Measurements from ENCODE around the gene RBM39.

Gene RBM39

DNA sequence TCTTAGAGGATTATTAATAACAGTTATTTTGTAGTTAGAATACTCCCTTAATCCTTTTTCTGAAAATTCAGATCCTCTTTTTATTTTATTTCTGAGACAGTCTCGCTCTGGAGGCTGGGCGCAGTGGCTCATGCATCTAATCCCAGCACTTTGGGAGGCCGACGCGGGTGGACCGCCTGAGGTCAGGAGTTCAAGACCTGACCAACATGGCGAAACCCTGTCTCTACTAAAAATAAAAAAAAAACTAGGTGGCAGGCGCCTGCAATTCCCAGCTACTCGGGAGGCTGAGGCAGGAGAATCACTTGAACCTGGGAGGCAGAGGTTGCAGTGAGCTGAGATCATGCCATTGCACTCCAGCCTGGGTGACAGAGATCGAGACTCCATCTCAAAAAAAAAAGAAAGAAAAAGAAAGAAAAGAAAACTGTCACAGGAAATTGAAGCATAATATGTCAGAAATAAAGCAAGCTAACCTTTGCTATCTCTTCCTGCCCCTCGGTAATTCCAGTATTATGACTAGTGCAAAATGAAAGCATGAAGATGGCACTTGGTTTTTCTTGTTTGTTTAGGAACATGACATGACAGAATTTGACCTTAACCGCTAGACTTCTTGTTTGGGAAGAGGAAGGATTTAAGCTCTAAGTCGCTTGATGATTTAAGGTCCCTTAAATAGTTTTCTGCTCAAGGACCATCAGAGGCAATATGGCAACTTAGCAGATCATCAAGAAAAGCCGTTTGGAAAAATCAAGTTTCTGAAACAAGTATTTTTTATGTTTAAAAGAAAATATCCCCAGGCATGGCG lies 1.8 kb upstream of the RBM39 start:
- H3K4me3 ChIP-seq (ENCODE audit: low read length) = peak overlapping the region; percentile 62

DNA sequence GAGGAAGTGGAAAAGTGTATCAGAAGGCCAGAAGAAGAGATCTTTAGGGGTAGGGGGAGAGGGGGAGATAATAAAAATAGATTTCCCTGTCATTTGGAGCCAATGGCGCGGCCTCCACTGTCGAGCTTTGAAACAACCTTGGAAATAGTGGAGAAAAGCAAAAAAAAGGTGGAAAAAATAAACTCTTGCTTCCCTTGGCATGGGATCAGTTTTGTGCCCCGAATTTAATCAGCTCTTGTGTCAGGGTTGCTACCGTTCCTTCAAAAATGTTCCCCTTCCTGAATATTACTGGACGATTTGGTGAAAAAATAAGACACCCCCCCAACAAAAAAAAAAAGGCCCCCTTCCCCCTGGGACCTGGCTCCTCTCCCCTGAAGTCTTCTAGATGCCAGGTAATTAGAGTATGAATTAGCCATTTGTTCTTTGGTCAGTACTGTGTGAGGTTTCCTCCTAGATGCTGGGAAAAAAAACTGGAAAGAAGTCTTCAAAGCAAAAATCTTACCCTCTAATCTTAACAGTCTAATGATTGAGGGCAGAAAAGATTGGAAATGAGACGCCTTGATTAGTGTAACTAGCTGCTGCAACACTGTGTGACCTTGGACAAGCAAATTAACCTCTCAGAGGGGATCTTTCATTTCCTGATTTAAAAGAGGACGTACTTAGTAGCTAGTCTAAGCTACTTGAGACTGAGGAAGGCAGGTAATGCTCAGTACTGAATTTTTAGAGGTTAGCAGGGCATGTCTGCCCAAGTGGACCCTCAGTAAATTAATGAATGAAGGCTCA lies 872 bp upstream of the RBM39 start:
- Histone ChIP-seq H3K27me3 (ENCODE audit: control insufficient read depth, insufficient read depth, low read length) (no peaks in the 10 kb centered on the region), H3K36me3 (ENCODE audit: control insufficient read depth, insufficient read depth, low read length) (peaks cover 3% of the 10 kb centered on the region), H3K9ac (ENCODE audit: low read length) (peak overlapping the region; percentile 100), H3K9me3 (ENCODE audit: control insufficient read depth, low read length) (no peaks in the 10 kb centered on the region), H3K4me1 (ENCODE audit: control insufficient read depth, insufficient read depth, low read length) (peaks cover 26% of the 10 kb centered on the region), H3K4me3 (ENCODE audit: low read length) (peak overlapping the region; percentile 62)

More for the DNA sequence above, 1.8 kb upstream of the RBM39 start:
- Histone ChIP-seq H3K27me3 (ENCODE audit: control insufficient read depth, insufficient read depth, low read length) (no peaks in the 10 kb centered on the region), H3K9me3 (ENCODE audit: control insufficient read depth, low read length) (no peaks in the 10 kb centered on the region), H3K4me1 (ENCODE audit: control insufficient read depth, insufficient read depth, low read length) (peaks cover 26% of the 10 kb centered on the region), H3K9ac (ENCODE audit: low read length) (peak overlapping the region; percentile 100), H3K36me3 (ENCODE audit: control insufficient read depth, insufficient read depth, low read length) (peaks cover 3% of the 10 kb centered on the region)

DNA sequence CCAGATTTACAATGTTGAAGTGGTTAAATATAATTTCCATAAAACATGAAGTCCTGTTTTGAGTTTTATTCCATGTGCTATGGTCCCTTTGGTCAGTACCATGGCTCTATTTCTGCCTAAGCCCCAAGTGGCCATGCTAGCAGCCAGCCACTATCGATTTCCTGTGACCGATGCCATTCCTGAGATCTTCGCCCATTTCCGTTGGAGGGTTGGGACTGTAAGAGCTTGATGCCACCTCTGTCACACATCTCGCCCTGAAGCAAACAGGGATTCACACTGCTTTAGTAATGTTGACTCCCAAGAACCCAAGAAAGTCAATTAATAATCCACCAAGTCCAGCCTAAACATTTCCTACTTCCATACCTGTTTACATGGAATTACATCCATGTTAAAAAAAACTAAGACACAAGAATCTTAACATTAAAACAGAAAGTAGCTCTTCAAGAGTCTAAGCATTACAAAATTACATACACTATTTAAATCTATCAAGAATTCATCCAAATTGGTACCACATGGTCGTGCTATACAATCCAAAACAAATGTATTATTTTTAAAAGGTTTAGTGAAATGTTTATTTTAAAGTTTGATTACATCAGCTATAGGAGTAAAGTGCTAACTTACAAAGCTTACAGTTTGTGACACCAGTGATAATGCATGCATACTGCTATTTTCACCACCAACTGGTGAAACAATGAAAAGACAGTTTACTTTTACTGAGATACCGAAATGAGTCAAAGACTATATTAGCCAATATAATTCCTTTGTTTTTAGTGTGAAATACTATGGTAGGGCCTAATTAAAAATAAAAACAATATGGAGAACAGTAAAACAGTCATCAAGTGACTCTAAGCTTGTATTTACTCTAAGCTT lies 2.5 kb downstream of the RBM39 start:
- H3K36me3 ChIP-seq (ENCODE audit: control insufficient read depth, insufficient read depth, low read length) = peaks cover 11% of the 10 kb centered on the region
- H3K4me3 ChIP-seq (ENCODE audit: low read length) = no peak overlapping the region
- no peak overlapping the region for H3K9ac ChIP-seq (ENCODE audit: low read length)
- no peaks in the 10 kb centered on the region for H3K27me3 ChIP-seq (ENCODE audit: control insufficient read depth, insufficient read depth, low read length)
- peaks cover 41% of the 10 kb centered on the region for H3K4me1 ChIP-seq (ENCODE audit: control insufficient read depth, insufficient read depth, low read length)
- H3K9me3 ChIP-seq (ENCODE audit: control insufficient read depth, low read length) = no peaks in the 10 kb centered on the region

DNA sequence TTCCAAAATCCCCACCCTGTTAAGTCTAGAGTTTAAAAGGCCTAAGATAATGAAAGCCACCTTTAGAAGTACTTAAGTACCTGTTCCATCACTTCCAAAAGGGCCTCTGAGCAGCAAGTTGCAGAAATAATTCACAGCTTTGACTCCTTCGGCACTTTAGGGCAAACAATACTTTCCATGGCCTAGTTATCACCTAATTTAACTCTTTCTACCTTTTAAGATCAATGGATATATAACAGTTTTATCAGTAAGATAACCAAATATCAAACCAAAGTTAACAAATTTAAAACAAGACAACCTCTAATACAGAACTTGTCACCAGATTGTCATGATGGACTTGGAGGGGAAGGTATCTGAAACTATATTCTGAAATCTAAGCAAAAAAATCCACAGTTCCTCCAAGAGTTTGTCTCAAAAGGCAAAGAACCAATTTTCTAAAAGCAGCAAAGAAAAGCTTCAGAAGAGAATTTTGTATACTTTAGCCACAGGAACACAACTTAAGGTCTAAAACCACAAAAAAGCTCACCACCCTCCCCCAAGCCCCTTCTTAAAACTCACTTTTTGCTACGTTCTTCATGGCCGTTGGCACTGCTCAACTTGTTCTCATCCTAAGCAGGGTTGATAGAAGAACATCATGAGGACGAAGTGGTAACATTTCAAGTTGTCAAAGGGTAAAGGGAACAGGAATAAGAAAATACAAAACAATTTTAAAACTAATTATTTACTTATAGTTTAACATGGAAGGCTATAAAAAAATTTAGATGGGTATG lies 3.5 kb downstream of the RBM39 start:
- Histone ChIP-seq H3K27me3 (ENCODE audit: control insufficient read depth, insufficient read depth, low read length) (no peaks in the 10 kb centered on the region), H3K9ac (ENCODE audit: low read length) (no peak overlapping the region), H3K4me1 (ENCODE audit: control insufficient read depth, insufficient read depth, low read length) (peaks cover 47% of the 10 kb centered on the region), H3K9me3 (ENCODE audit: control insufficient read depth, low read length) (no peaks in the 10 kb centered on the region), H3K36me3 (ENCODE audit: control insufficient read depth, insufficient read depth, low read length) (peaks cover 12% of the 10 kb centered on the region), H3K4me3 (ENCODE audit: low read length) (no peak overlapping the region)

DNA sequence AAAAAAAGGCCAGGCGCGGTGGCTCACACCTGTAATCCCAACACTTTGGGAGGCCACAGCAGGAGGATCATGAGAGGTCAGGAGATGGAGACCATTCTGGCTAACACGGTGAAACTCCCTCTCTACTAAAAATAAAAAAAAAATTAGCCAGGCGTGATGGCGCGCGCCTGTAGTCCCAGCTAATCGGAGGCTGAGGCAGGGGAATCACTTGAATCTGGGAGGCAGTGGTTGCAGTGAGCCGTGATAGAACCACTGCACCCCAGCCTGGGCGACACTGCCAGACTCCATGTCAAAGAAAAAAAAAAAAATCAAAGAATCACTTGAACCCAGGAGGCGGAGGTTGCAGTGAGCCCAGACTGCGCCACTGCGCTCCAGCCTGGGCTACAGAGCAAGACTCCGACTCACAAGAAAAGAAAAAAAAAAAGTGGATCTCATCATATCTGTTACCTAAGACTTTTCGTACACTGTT lies 4.2 kb downstream of the RBM39 start:
- no peak overlapping the region for H3K9ac ChIP-seq (ENCODE audit: low read length)
- peaks cover 15% of the 10 kb centered on the region for H3K36me3 ChIP-seq (ENCODE audit: control insufficient read depth, insufficient read depth, low read length)
- no peak overlapping the region for H3K4me3 ChIP-seq (ENCODE audit: low read length)
- H3K27me3 ChIP-seq (ENCODE audit: control insufficient read depth, insufficient read depth, low read length) = no peaks in the 10 kb centered on the region
- peaks cover 45% of the 10 kb centered on the region for H3K4me1 ChIP-seq (ENCODE audit: control insufficient read depth, insufficient read depth, low read length)
- no peaks in the 10 kb centered on the region for H3K9me3 ChIP-seq (ENCODE audit: control insufficient read depth, low read length)

DNA sequence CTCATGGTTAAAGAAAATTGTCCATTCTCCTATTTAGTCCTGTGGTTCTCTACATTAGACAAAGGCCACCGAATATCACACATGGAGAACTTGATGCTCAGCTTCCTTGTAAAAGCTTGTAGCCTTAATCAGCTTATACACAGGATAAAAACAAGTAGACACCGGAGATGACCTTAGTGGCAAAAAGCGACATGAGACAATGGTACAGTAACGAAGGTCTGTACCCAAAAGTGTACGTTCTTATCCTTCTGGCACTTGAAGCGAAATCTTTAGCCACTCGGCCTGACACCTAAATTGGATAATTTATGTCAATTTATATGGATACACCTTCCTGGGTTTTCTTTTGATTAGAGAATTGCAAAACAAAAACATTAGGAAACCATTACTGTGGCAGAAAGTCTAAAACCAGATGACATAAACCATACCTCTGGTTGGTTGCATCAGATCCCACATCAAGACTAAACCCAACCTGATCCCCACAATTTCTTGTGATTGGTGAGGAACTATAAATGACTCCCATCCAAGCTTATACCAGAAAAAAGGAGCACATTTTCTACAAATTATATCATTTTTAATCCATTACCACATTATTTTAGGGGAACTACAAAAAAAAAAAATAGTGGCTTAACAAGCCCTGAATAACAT lies 6.1 kb downstream of the RBM39 start:
- Histone ChIP-seq H3K27me3 (ENCODE audit: control insufficient read depth, insufficient read depth, low read length) (no peaks in the 10 kb centered on the region), H3K4me3 (ENCODE audit: low read length) (no peak overlapping the region), H3K36me3 (ENCODE audit: control insufficient read depth, insufficient read depth, low read length) (peaks cover 15% of the 10 kb centered on the region), H3K9ac (ENCODE audit: low read length) (peak overlapping the region; percentile 23), H3K4me1 (ENCODE audit: control insufficient read depth, insufficient read depth, low read length) (peaks cover 47% of the 10 kb centered on the region), H3K9me3 (ENCODE audit: control insufficient read depth, low read length) (no peaks in the 10 kb centered on the region)

DNA sequence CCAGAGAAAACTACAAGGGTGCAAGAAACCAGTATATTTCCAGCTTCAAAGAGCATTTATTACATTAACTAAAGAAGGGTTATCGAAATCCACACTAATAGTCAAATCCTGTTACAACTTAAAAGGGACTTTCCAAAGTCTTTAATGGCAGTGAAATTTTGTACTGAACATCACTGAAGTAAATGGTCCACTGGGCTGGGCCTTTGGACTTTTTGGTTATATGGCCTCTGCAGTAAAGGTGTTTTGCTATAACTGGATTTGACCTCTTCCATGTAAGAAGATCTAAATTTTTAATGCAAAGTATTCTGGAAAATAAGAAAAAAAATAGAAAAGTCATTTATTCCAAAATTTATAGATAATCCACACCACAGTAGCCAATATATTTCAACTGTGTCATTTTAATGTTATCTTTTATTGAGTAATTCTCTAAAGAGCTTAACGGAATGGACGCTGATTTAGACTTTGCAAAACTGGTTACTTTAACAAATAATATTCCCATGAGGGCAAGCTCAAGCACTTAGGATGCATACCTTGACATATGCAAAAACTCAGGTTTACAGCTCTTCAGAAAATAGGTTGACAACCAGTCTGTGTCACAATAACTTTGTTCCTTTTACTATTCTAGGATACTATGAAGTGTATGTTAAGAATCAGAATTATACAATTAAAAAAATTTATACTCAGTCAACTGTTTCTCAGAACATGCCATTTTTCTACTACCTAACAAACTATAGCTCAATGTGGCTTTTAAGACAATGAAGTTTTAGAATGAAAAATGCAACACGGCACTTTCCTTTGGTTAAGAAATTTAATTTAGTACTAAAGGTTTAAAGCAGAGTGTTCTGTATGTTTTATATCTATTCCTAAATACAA lies 7.0 kb downstream of the RBM39 start:
- no peak overlapping the region for H3K4me3 ChIP-seq (ENCODE audit: low read length)

DNA sequence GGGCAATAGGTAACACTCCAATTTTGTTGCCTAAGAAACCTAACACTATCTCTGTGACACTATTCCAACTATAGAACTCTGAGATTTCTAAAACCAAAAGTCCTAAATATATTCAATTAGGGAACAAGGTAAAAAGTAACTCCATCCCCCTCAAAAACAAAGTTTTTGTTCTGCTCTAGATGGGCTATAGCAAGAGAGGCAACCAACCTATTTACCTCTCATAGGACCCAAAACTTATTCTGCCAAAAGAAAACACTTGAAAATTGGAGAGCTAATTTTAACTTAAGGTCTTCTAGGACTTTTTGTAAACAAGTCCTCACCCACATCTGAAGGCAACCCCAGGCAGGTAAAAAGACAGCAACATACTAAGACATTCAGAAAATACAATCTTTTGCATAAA lies 7.7 kb downstream of the RBM39 start:
- Histone ChIP-seq H3K36me3 (ENCODE audit: control insufficient read depth, insufficient read depth, low read length) (peaks cover 14% of the 10 kb centered on the region), H3K4me1 (ENCODE audit: control insufficient read depth, insufficient read depth, low read length) (peaks cover 44% of the 10 kb centered on the region), H3K9ac (ENCODE audit: low read length) (no peak overlapping the region)

More for the DNA sequence above, 7.0 kb downstream of the RBM39 start:
- Histone ChIP-seq H3K36me3 (ENCODE audit: control insufficient read depth, insufficient read depth, low read length) (peaks cover 15% of the 10 kb centered on the region), H3K9ac (ENCODE audit: low read length) (no peak overlapping the region), H3K4me1 (ENCODE audit: control insufficient read depth, insufficient read depth, low read length) (peaks cover 45% of the 10 kb centered on the region), H3K27me3 (ENCODE audit: control insufficient read depth, insufficient read depth, low read length) (no peaks in the 10 kb centered on the region), H3K9me3 (ENCODE audit: control insufficient read depth, low read length) (no peaks in the 10 kb centered on the region)

DNA sequence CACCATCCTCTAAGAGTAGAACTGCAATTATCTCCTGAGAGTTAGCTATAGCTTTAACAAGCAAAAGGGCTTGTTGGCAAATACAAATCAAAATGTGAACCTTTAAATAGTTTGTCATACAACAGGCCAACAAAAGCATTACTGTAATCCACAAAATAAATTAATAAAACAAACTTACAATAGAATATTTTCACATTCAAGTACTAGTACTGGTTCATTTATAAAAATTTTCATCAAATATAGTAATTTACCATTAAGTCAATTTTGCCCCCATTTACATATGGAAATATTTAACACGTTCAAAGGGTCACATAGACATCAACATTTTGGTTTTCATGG lies 9.4 kb downstream of the RBM39 start:
- Histone ChIP-seq H3K9me3 (ENCODE audit: control insufficient read depth, low read length) (no peaks in the 10 kb centered on the region), H3K27me3 (ENCODE audit: control insufficient read depth, insufficient read depth, low read length) (no peaks in the 10 kb centered on the region), H3K9ac (ENCODE audit: low read length) (no peak overlapping the region), H3K4me1 (ENCODE audit: control insufficient read depth, insufficient read depth, low read length) (peaks cover 43% of the 10 kb centered on the region), H3K36me3 (ENCODE audit: control insufficient read depth, insufficient read depth, low read length) (peaks cover 12% of the 10 kb centered on the region), H3K4me3 (ENCODE audit: low read length) (no peak overlapping the region)

More for the DNA sequence above, 7.7 kb downstream of the RBM39 start:
- H3K27me3 ChIP-seq (ENCODE audit: control insufficient read depth, insufficient read depth, low read length) = no peaks in the 10 kb centered on the region
- H3K9me3 ChIP-seq (ENCODE audit: control insufficient read depth, low read length) = no peaks in the 10 kb centered on the region
- no peak overlapping the region for H3K4me3 ChIP-seq (ENCODE audit: low read length)

DNA sequence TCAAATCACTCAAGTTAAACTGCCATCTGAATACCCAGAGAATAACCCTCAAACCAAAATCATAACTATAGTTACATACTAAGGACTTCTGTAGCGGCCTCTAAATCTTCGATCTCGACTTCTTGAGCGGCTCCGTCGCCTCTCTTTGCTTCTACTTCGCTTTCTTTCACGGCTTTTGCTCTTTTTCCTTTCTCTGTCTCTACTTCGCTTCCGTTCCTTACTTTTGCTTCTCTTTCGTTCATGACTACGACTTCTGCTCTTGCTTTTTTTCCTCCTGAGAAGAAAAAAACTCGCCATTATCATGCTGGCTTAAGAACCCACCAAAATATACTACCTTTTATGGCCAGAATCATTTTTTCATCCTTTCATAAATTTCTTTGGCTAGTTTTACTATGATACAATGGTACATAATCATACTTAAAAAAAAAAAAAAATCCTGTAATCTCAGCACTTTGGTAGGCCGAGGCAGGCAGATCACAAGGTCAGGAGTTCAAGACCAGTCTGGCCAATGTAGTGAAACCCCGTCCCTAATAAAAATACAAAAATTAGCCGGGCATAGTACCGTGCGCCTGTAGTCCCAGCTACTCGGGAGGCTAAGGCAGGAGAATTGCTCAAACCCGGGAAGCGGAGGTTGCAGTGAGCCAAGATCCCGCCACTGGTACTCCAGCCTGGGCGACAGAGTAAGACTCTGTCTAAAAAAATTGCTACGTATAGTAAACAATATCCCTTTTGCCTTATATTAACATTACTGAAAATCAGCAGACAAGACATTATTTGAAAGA lies 10.0 kb downstream of the RBM39 start:
- Histone ChIP-seq H3K36me3 (ENCODE audit: control insufficient read depth, insufficient read depth, low read length) (peaks cover 12% of the 10 kb centered on the region), H3K9me3 (ENCODE audit: control insufficient read depth, low read length) (no peaks in the 10 kb centered on the region), H3K9ac (ENCODE audit: low read length) (no peak overlapping the region), H3K4me3 (ENCODE audit: low read length) (no peak overlapping the region), H3K27me3 (ENCODE audit: control insufficient read depth, insufficient read depth, low read length) (no peaks in the 10 kb centered on the region), H3K4me1 (ENCODE audit: control insufficient read depth, insufficient read depth, low read length) (peaks cover 43% of the 10 kb centered on the region)

All from mucosa of stomach (tissue), 1 donor.